IPS DF 6.9 (cell line): ENCODE measurements around the gene SHROOM2.
"Not testable (repeated sequence)": the region's sequence is repeated elsewhere in the genome, so short reads cannot be mapped to it uniquely, and the experiment has no call there.

Experiments used
- DNase-seq: peaks from one replicate; pipeline ENCODE4 v3.0.0-alpha.2; 2013; ENCODE audit warnings: low read depth, low spot score
- H3K27ac ChIP-seq: one replicate; pipeline ENCODE4 v1.5.1; 2013; ENCODE audit warnings: low read length, control low read depth
- H3K27me3 ChIP-seq: 2 replicates; pipeline ENCODE4 v1.6.1; 2013; ENCODE audit warnings: mild to moderate bottlenecking, low read length; ENCODE audit not compliant: control insufficient read depth, insufficient read depth
- H3K36me3 ChIP-seq: 2 replicates; pipeline ENCODE4 v1.6.1; 2013; ENCODE audit warnings: low read length; ENCODE audit not compliant: control insufficient read depth, insufficient read depth
- H3K4me1 ChIP-seq: 2 replicates; pipeline ENCODE4 v1.6.1; 2013; ENCODE audit warnings: low read length; ENCODE audit not compliant: control insufficient read depth, insufficient read depth
- H3K4me3 ChIP-seq: 2 replicates; pipeline ENCODE4 v1.5.1; 2013; ENCODE audit warnings: mild to moderate bottlenecking, low read length
- H3K9me3 ChIP-seq: 2 replicates; pipeline ENCODE4 v1.6.1; 2013; ENCODE audit warnings: low read length, inconsistent platforms; ENCODE audit not compliant: control insufficient read depth, insufficient read depth
- WGBS: extraction: QIAGEN DNeasy Blood & Tissue Kit; methylation state at CpG from one replicate; pipeline ENCODE4 v1.1.7; 2013; ENCODE audit warnings: mixed read lengths, missing lambda C conversion rate; ENCODE audit not compliant: insufficient read length, insufficient coverage; 5-methylcytosine and 5-hydroxymethylcytosine counted together

The SHROOM2 gene

GRCh38 chrX:9856588-9856987 is 70.4 kb downstream of the SHROOM2 start:
- WGBS: no CpG with 5 or more reads among the region's 9 CpGs
- Histone ChIP-seq H3K4me1 (0 out of 2 replicates have a peak, but pooled peaks cover 3% of the 10 kb centered on the region), H3K4me3 (no peak overlapping the region), H3K9me3 (no peaks in the 10 kb centered on the region), H3K27me3 (no peaks in the 10 kb centered on the region), H3K27ac (no peak overlapping the region), H3K36me3 (no peaks in the 10 kb centered on the region)
- no peak for DNase-seq

GRCh38 chrX:9857575-9858474 is 71.6 kb downstream of the SHROOM2 start:
- Histone ChIP-seq H3K27ac (no peak overlapping the region), H3K4me3 (no peak overlapping the region), H3K9me3 (no peaks in the 10 kb centered on the region), H3K27me3 (no peaks in the 10 kb centered on the region), H3K4me1 (0 out of 2 replicates have a peak, but pooled peaks cover 3% of the 10 kb centered on the region), H3K36me3 (no peaks in the 10 kb centered on the region)
- DNase-seq: no peak
- WGBS: no CpG with 5 or more reads among the region's 21 CpGs

- H3K27me3 ChIP-seq, H3K4me3 ChIP-seq, H3K27ac ChIP-seq, H3K4me1 ChIP-seq, H3K36me3 ChIP-seq, DNase-seq, H3K9me3 ChIP-seq: not testable (repeated sequence)
- WGBS: no CpG with 5 or more reads among the region's 11 CpGs
These were observed 72.5 kb downstream of the SHROOM2 start for GRCh38 chrX:9858684-9859083.

- no peaks in the 10 kb centered on the region for H3K36me3 ChIP-seq
- no peaks in the 10 kb centered on the region for H3K27me3 ChIP-seq
- no CpG with 5 or more reads among the region's 14 CpGs for WGBS
These were observed 73.7 kb downstream of the SHROOM2 start for GRCh38 chrX:9859711-9860555.

GRCh38 chrX:9860826-9861225 is 74.6 kb downstream of the SHROOM2 start:
- Histone ChIP-seq H3K4me3 (no peak overlapping the region), H3K27me3 (no peaks in the 10 kb centered on the region), H3K4me1 (0 out of 2 replicates have a peak, but pooled peaks cover 3% of the 10 kb centered on the region), H3K9me3 (no peaks in the 10 kb centered on the region), H3K27ac (no peak overlapping the region), H3K36me3 (no peaks in the 10 kb centered on the region)
- DNase-seq: no peak
- no CpG with 5 or more reads among the region's 1 CpG for WGBS

More at GRCh38 chrX:9859711-9860555, 73.7 kb downstream of the SHROOM2 start:
- H3K9me3 ChIP-seq: no peaks in the 10 kb centered on the region
- H3K4me1 ChIP-seq: 0 out of 2 replicates have a peak, but pooled peaks cover 3% of the 10 kb centered on the region
- DNase-seq: no peak
- H3K27ac ChIP-seq: no peak overlapping the region
- no peak overlapping the region for H3K4me3 ChIP-seq

- WGBS: no CpG with 5 or more reads among the region's 9 CpGs
- Histone ChIP-seq H3K9me3 (no peaks in the 10 kb centered on the region), H3K4me3 (no peak overlapping the region)
These were observed 75.5 kb downstream of the SHROOM2 start for GRCh38 chrX:9861711-9862110.

GRCh38 chrX:9862525-9862924 is 76.3 kb downstream of the SHROOM2 start:
- no peak overlapping the region for H3K27ac ChIP-seq
- no peak overlapping the region for H3K4me3 ChIP-seq
- no peaks in the 10 kb centered on the region for H3K9me3 ChIP-seq
- no peak for DNase-seq
- H3K27me3 ChIP-seq: no peaks in the 10 kb centered on the region
- H3K4me1 ChIP-seq: 0 out of 2 replicates have a peak, but pooled peaks cover 3% of the 10 kb centered on the region
- no peaks in the 10 kb centered on the region for H3K36me3 ChIP-seq
- no CpG with 5 or more reads among the region's 11 CpGs for WGBS

More at GRCh38 chrX:9861711-9862110, 75.5 kb downstream of the SHROOM2 start:
- H3K4me1 ChIP-seq: 0 out of 2 replicates have a peak, but pooled peaks cover 3% of the 10 kb centered on the region
- no peak overlapping the region for H3K27ac ChIP-seq
- H3K36me3 ChIP-seq: no peaks in the 10 kb centered on the region
- no peak for DNase-seq
- no peaks in the 10 kb centered on the region for H3K27me3 ChIP-seq

GRCh38 chrX:9862953-9863352 is 76.7 kb downstream of the SHROOM2 start:
- no peaks in the 10 kb centered on the region for H3K27me3 ChIP-seq
- H3K9me3 ChIP-seq: no peaks in the 10 kb centered on the region
- DNase-seq: no peak
- H3K4me3 ChIP-seq: no peak overlapping the region
- no CpG with 5 or more reads among the region's 7 CpGs for WGBS
- H3K4me1 ChIP-seq: 0 out of 2 replicates have a peak, but pooled peaks cover 3% of the 10 kb centered on the region
- no peak overlapping the region for H3K27ac ChIP-seq
- no peaks in the 10 kb centered on the region for H3K36me3 ChIP-seq

GRCh38 chrX:9864011-9864410 is 77.8 kb downstream of the SHROOM2 start:
- no peak overlapping the region for H3K4me3 ChIP-seq
- no peak for DNase-seq
- H3K27me3 ChIP-seq: no peaks in the 10 kb centered on the region
- no peaks in the 10 kb centered on the region for H3K9me3 ChIP-seq
- H3K27ac ChIP-seq: no peak overlapping the region
- WGBS: no CpG with 5 or more reads among the region's 10 CpGs
- no peaks in the 10 kb centered on the region for H3K36me3 ChIP-seq
- 0 out of 2 replicates have a peak, but pooled peaks cover 3% of the 10 kb centered on the region for H3K4me1 ChIP-seq

- DNase-seq: no peak
- no peaks in the 10 kb centered on the region for H3K27me3 ChIP-seq
- H3K4me1 ChIP-seq: no peaks in the 10 kb centered on the region
- no peak overlapping the region for H3K4me3 ChIP-seq
- no peaks in the 10 kb centered on the region for H3K9me3 ChIP-seq
- no CpG with 5 or more reads among the region's 12 CpGs for WGBS
- H3K36me3 ChIP-seq: no peaks in the 10 kb centered on the region
- no peak overlapping the region for H3K27ac ChIP-seq
These were observed 79.7 kb downstream of the SHROOM2 start for GRCh38 chrX:9865804-9866472.
